Panc1 (cell line): ENCODE results near the gene CCNK.

ENCODE experiments used
- SIN3A ChIP-seq: IDR thresholded peaks from 2 replicates; pipeline ENCODE4 v1.6.1; 2012; ENCODE audit warnings: low read depth, mild to moderate bottlenecking, low read length, moderate library complexity, borderline replicate concordance; ENCODE audit not compliant: insufficient read depth
- TF ChIP-seq, protein P1 (sequence below): fragments of 450-650 bp; IDR thresholded peaks from 2 replicates; pipeline ENCODE4 v1.5.1; 2017; ENCODE audit warnings: mild to moderate bottlenecking

DNA sequence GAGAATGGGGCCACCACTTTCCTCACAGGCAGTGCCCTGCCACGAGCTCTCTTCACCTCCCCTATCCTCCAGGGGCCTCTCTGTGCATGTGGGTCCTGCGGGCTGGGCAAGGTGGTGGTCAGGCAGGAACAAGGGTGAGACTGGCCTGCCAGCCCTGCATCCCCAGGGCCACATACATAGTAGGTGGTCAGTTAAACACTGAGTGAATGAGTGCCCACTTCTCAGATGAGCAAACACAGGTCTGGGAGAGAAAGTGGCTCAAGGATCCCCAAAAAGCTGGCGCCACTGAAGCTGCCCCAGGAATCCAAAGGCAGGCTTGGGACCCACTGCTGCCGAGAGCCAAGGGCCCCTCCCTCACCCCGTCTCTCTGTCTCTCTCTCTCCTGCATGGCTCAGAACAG is 51.1 kb downstream of the CCNK start:
- TF ChIP-seq, protein P1, sequence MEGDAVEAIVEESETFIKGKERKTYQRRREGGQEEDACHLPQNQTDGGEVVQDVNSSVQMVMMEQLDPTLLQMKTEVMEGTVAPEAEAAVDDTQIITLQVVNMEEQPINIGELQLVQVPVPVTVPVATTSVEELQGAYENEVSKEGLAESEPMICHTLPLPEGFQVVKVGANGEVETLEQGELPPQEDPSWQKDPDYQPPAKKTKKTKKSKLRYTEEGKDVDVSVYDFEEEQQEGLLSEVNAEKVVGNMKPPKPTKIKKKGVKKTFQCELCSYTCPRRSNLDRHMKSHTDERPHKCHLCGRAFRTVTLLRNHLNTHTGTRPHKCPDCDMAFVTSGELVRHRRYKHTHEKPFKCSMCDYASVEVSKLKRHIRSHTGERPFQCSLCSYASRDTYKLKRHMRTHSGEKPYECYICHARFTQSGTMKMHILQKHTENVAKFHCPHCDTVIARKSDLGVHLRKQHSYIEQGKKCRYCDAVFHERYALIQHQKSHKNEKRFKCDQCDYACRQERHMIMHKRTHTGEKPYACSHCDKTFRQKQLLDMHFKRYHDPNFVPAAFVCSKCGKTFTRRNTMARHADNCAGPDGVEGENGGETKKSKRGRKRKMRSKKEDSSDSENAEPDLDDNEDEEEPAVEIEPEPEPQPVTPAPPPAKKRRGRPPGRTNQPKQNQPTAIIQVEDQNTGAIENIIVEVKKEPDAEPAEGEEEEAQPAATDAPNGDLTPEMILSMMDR = no peak
- TF ChIP-seq SIN3A = no peak
